HepG2 (cell line): ENCODE data around the gene ARL5B. TPM values are rescaled to one million over a fixed set of nuclear protein-coding genes. Genes with fewer than 3 reads are reported as not detected.

Experiments used
- DNMT1 ChIP-seq: sonication (generic); formaldehyde crosslinking; IDR thresholded peaks from 2 replicates; pipeline ENCODE4 v1.5.1; 2020; ENCODE audit warnings: mild to moderate bottlenecking, missing genetic modification reagents
- IRF1 ChIP-seq: sonication (generic); formaldehyde crosslinking; IDR thresholded peaks from 2 replicates; pipeline ENCODE4 v1.4.0; 2020; ENCODE audit warnings: low read depth, mild to moderate bottlenecking, missing genetic modification reagents
- ISL2 ChIP-seq: sonication (generic); formaldehyde crosslinking; IDR thresholded peaks from 2 replicates; pipeline ENCODE4 v1.5.0; 2020; ENCODE audit warnings: missing genetic modification reagents
- MYNN ChIP-seq: sonication (generic); formaldehyde crosslinking; IDR thresholded peaks from 2 replicates; pipeline ENCODE4 v1.4.0; 2020; ENCODE audit warnings: mild to moderate bottlenecking, low read depth, missing genetic modification reagents
- NFKB2 ChIP-seq: sonication (generic); formaldehyde crosslinking; IDR thresholded peaks from 2 replicates; pipeline ENCODE4 v1.4.0; 2020; ENCODE audit warnings: missing genetic modification reagents, borderline replicate concordance
- NR1H2 ChIP-seq: sonication (generic); formaldehyde crosslinking; IDR thresholded peaks from 2 replicates; pipeline ENCODE4 v1.8.1; 2022; ENCODE audit warnings: low read depth, missing genetic modification reagents, borderline replicate concordance
- PITX1 ChIP-seq: sonication (generic); formaldehyde crosslinking; IDR thresholded peaks from 2 replicates; pipeline ENCODE4 v1.5.1; 2020; ENCODE audit warnings: mild to moderate bottlenecking, missing genetic modification reagents
- TEAD3 ChIP-seq: optimal IDR thresholded peaks from 2 replicates; pipeline ENCODE3; 2016; ENCODE audit warnings: borderline replicate concordance
- TFE3 ChIP-seq: IDR thresholded peaks from 2 replicates; pipeline ENCODE4 v1.6.1; 2016
- ZNF614 ChIP-seq: IDR thresholded peaks from 2 replicates; pipeline ENCODE4 v1.6.1; 2018; ENCODE audit warnings: missing biosample characterization, missing genetic modification reagents, inconsistent platforms, borderline replicate concordance
- polyA plus RNA-seq, 8 experiments: library from polyadenylated mRNA; depleted of rRNA in 3 of 8; stranded (reverse) in 7 of 8; unstranded in 1 of 8; fragments of >200 nt; fragmentation: Illumina TruSeq in 4 of 8; extraction: Trizol in 4 of 8; gene quantifications; 2 replicates each; pipeline versions ENCODE4 v1.2.1 to v1.2.3, GENCODE V29; 2011 to 2016; ENCODE audit warnings: low read depth in 4 of 8, missing spikeins in 1 of 8, mixed read lengths in 1 of 8; ENCODE audit not compliant: insufficient read depth in 1 of 8
- total RNA-seq, 5 experiments: library from RNA; depleted of rRNA; stranded (reverse); fragments of >200 nt; fragmentation: Illumina TruSeq; extraction: Trizol; gene quantifications; 2 replicates each; pipeline ENCODE4 v1.2.3, GENCODE V29; 2016; ENCODE audit warnings: low read depth in 1 of 5
- TF ChIP-seq, protein P1 (sequence below), 2 experiments: fragments of 450-650 bp in 1 of 2; sonication (generic) in 1 of 2; formaldehyde crosslinking in 1 of 2; IDR thresholded peaks; 2 replicates each; pipeline versions ENCODE4 v1.6.1 to v1.8.0; 2016 to 2022; ENCODE audit warnings: antibody characterized with exemption in 1 of 2, mild to moderate bottlenecking in 1 of 2, missing genetic modification reagents in 1 of 2
- TF ChIP-seq, protein P2 (sequence below): sonication (generic); formaldehyde crosslinking; IDR thresholded peaks from 2 replicates; pipeline ENCODE4 v1.5.0; 2020; ENCODE audit warnings: missing genetic modification reagents
- TF ChIP-seq, protein P3 (sequence below): sonication (generic); formaldehyde crosslinking; IDR thresholded peaks from 2 replicates; pipeline ENCODE4 v1.4.0; 2020; ENCODE audit warnings: missing genetic modification reagents
- TF ChIP-seq, protein P4 (sequence below): sonication (generic); formaldehyde crosslinking; IDR thresholded peaks from 2 replicates; pipeline ENCODE4 v1.8.1; 2023; ENCODE audit warnings: mild to moderate bottlenecking, missing genetic modification reagents, borderline replicate concordance

Gene ARL5B
- total and polyA plus RNA-seq, 2 of the 13 experiments (the other 11 are each of a cell fraction or from before 2014, with no cell fraction given): 26.6 to 32.7 TPM

- TF ChIP-seq MYNN (CRISPR knock-in tag): no peak
- TF ChIP-seq, protein P1, sequence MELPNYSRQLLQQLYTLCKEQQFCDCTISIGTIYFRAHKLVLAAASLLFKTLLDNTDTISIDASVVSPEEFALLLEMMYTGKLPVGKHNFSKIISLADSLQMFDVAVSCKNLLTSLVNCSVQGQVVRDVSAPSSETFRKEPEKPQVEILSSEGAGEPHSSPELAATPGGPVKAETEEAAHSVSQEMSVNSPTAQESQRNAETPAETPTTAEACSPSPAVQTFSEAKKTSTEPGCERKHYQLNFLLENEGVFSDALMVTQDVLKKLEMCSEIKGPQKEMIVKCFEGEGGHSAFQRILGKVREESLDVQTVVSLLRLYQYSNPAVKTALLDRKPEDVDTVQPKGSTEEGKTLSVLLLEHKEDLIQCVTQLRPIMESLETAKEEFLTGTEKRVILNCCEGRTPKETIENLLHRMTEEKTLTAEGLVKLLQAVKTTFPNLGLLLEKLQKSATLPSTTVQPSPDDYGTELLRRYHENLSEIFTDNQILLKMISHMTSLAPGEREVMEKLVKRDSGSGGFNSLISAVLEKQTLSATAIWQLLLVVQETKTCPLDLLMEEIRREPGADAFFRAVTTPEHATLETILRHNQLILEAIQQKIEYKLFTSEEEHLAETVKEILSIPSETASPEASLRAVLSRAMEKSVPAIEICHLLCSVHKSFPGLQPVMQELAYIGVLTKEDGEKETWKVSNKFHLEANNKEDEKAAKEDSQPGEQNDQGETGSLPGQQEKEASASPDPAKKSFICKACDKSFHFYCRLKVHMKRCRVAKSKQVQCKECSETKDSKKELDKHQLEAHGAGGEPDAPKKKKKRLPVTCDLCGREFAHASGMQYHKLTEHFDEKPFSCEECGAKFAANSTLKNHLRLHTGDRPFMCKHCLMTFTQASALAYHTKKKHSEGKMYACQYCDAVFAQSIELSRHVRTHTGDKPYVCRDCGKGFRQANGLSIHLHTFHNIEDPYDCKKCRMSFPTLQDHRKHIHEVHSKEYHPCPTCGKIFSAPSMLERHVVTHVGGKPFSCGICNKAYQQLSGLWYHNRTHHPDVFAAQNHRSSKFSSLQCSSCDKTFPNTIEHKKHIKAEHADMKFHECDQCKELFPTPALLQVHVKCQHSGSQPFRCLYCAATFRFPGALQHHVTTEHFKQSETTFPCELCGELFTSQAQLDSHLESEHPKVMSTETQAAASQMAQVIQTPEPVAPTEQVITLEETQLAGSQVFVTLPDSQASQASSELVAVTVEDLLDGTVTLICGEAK (IDR thresholded peaks at IDR 0.05): peak; percentile 77
- TF ChIP-seq, protein P1 (CRISPR knock-in tag; IDR thresholded peaks at IDR 0.05): 0 out of 2 replicates have a peak, but pooled peaks have one; percentile 41
- TF ChIP-seq DNMT1 (CRISPR knock-in tag): no peak
- no peak for TF ChIP-seq ISL2
- TF ChIP-seq NR1H2 (CRISPR knock-in tag): no peak
- TF ChIP-seq ZNF614 (CRISPR knock-in tag): peak; percentile 28; the same call in 1 of the 2 replicates
- TF ChIP-seq, protein P2, sequence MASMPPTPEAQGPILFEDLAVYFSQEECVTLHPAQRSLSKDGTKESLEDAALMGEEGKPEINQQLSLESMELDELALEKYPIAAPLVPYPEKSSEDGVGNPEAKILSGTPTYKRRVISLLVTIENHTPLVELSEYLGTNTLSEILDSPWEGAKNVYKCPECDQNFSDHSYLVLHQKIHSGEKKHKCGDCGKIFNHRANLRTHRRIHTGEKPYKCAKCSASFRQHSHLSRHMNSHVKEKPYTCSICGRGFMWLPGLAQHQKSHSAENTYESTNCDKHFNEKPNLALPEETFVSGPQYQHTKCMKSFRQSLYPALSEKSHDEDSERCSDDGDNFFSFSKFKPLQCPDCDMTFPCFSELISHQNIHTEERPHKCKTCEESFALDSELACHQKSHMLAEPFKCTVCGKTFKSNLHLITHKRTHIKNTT (CRISPR knock-in tag): no peak
- TF ChIP-seq TEAD3 (CRISPR knock-in tag): peak; percentile 55
- TF ChIP-seq, protein P3, sequence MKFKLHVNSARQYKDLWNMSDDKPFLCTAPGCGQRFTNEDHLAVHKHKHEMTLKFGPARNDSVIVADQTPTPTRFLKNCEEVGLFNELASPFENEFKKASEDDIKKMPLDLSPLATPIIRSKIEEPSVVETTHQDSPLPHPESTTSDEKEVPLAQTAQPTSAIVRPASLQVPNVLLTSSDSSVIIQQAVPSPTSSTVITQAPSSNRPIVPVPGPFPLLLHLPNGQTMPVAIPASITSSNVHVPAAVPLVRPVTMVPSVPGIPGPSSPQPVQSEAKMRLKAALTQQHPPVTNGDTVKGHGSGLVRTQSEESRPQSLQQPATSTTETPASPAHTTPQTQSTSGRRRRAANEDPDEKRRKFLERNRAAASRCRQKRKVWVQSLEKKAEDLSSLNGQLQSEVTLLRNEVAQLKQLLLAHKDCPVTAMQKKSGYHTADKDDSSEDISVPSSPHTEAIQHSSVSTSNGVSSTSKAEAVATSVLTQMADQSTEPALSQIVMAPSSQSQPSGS (CRISPR knock-in tag): peak; percentile 45; the same call in 1 of the 2 replicates
- TF ChIP-seq NFKB2: no peak
- TF ChIP-seq, protein P4, sequence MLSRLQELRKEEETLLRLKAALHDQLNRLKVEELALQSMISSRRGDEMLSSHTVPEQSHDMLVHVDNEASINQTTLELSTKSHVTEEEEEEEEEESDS (CRISPR knock-in tag): no peak
- no peak for TF ChIP-seq IRF1 (CRISPR knock-in tag)
- 0 out of 2 replicates have a peak, but pooled peaks have one; percentile 10 for TF ChIP-seq TFE3 (CRISPR knock-in tag)
- 0 out of 2 replicates have a peak, but pooled peaks have one; percentile 14 for TF ChIP-seq PITX1 (CRISPR knock-in tag)
Observed at GRCh38 chr10:18651324-18652007, 7.8 kb upstream of the ARL5B start, which contains the start of gene NSUN6 (continued).
